GM06990 (cell line): Measurements from ENCODE around the gene PITPNM1.
A peak's percentile ranks its signal among the peaks of the same experiment; 100 is the strongest.

ENCODE experiments used
- DNase-seq: peaks from one replicate; pipeline ENCODE4 v3.0.0-alpha.2; 2011; ENCODE audit not compliant: insufficient read length; ENCODE audit errors: extremely low read depth
- H3K27me3 ChIP-seq: replicated peaks from 2 replicates; pipeline ENCODE4 v1.6.0; 2011; ENCODE audit warnings: low read length; ENCODE audit not compliant: control insufficient read depth, insufficient read depth
- H3K36me3 ChIP-seq: 2 replicates; pipeline ENCODE4 v1.5.1; 2011; ENCODE audit warnings: low read length; ENCODE audit not compliant: control insufficient read depth, insufficient read depth
- H3K4me3 ChIP-seq: replicated peaks from 2 replicates; pipeline ENCODE4 v1.5.1; 2011; ENCODE audit warnings: low read depth, mild to moderate bottlenecking, control low read depth, low read length
- TF ChIP-seq, protein P1 (sequence below): IDR thresholded peaks from 2 replicates; pipeline ENCODE4 v1.5.1; 2011; ENCODE audit warnings: low read length, control low read depth, mild to moderate bottlenecking, inconsistent platforms; ENCODE audit not compliant: insufficient read depth, poor library complexity, severe bottlenecking

The PITPNM1 gene

GRCh38 chr11:67463680-67464410, 41.3 kb downstream of the PITPNM1 start:
- TF ChIP-seq, protein P1, sequence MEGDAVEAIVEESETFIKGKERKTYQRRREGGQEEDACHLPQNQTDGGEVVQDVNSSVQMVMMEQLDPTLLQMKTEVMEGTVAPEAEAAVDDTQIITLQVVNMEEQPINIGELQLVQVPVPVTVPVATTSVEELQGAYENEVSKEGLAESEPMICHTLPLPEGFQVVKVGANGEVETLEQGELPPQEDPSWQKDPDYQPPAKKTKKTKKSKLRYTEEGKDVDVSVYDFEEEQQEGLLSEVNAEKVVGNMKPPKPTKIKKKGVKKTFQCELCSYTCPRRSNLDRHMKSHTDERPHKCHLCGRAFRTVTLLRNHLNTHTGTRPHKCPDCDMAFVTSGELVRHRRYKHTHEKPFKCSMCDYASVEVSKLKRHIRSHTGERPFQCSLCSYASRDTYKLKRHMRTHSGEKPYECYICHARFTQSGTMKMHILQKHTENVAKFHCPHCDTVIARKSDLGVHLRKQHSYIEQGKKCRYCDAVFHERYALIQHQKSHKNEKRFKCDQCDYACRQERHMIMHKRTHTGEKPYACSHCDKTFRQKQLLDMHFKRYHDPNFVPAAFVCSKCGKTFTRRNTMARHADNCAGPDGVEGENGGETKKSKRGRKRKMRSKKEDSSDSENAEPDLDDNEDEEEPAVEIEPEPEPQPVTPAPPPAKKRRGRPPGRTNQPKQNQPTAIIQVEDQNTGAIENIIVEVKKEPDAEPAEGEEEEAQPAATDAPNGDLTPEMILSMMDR, result no peak
- no peaks in the 10 kb centered on the region; the same call in none of the 2 replicates for H3K36me3 ChIP-seq
- peak overlapping the region; percentile 50 for H3K4me3 ChIP-seq
- no peak for DNase-seq
- no peaks in the 10 kb centered on the region for H3K27me3 ChIP-seq

DNA sequence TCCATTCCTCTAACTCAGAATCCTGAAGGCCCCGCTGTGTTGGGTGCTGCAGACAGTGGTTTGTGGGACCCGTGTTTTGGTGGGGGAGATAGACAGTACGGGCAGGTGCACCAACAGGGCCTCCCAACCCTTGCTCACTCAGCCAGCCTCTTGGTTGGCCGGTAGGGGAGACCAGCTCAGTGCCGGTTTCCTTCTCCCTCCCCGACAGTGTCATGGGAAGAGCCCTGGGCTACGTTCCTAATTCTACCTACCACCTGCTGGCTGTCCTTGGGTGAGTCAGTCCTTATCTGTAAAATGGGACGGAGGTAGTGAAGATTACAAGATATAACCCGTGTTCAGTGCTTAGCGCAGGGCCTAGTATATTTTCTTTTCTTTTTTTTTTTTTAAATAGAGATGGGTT, 42.0 kb downstream of the PITPNM1 start:
- no peak for DNase-seq
- no peak overlapping the region for H3K4me3 ChIP-seq
- H3K27me3 ChIP-seq, result no peaks in the 10 kb centered on the region
- H3K36me3 ChIP-seq, result no peaks in the 10 kb centered on the region; the same call in none of the 2 replicates
- TF ChIP-seq, protein P1, result no peak

GRCh38 chr11:67458266-67458665, 46.9 kb downstream of the PITPNM1 start:
- Histone ChIP-seq H3K27me3 (no peaks in the 10 kb centered on the region), H3K36me3 (no peaks in the 10 kb centered on the region; the same call in 1 of the 2 replicates), H3K4me3 (no peak overlapping the region)
- no peak for DNase-seq
- TF ChIP-seq, protein P1, result no peak

DNA sequence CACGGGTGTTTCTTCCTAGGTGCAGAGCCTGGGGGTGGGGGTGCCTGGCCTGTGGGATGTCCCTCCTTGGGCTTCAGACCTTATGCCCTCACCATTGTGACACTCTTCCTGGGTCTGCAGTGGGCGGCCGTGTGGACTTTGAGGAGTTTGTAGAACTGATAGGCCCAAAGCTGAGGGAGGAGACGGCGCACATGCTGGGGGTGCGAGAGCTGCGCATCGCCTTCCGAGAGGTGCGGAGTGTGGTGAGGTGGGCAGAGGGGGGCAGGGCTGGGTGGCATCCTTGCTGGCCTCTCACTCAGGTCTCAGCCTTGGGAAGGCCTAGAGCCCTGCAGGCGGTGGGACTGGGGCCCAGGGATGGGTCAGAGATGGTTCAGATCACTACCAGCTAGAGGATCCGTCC, 47.7 kb downstream of the PITPNM1 start:
- H3K27me3 ChIP-seq, result no peaks in the 10 kb centered on the region
- TF ChIP-seq, protein P1, result no peak

GRCh38 chr11:67456068-67456705, 49.0 kb downstream of the PITPNM1 start:
- DNase-seq, result no peak
- TF ChIP-seq, protein P1, result no peak
- Histone ChIP-seq H3K27me3 (no peaks in the 10 kb centered on the region), H3K4me3 (no peak overlapping the region), H3K36me3 (no peaks in the 10 kb centered on the region)

More for the DNA sequence above, 47.7 kb downstream of the PITPNM1 start:
- no peaks in the 10 kb centered on the region for H3K36me3 ChIP-seq
- DNase-seq, result no peak
- H3K4me3 ChIP-seq, result no peak overlapping the region
